Activated CD4-positive, alpha-beta T cell treated with anti-CD3 and anti-CD28 coated beads, Interleukin-2, amount 10 ng/mL, durations not matched to agents 7 days and 5 days (primary cell): Measurements from ENCODE around the gene ATP13A5. TPM values are rescaled to one million over a fixed set of nuclear protein-coding genes. Genes with fewer than 3 reads are reported as not detected.

Experiments used
- CTCF ChIA-PET: fragments of 350-600 bp; sonication (Branson Sonifier 250); formaldehyde crosslinking; loops from one replicate; lab custom pipeline; 2021; ENCODE audit warnings: antibody characterized with exemption; lab: Charles Lee
- POLR2A ChIA-PET: fragments of 350-600 bp; sonication (Branson Sonifier 250); formaldehyde crosslinking; loops from one replicate; lab custom pipeline; 2021; ENCODE audit warnings: antibody characterized with exemption; lab: Charles Lee
- DNase-seq: peaks from one replicate; pipeline ENCODE4 v3.0.0-alpha.2; 2020
- H3K27ac Mint-ChIP-seq: one replicate; pipeline ENCODE4 v1.8.0; 2021; ENCODE audit warnings: mild to moderate bottlenecking, moderate library complexity, mixed read lengths
- H3K27me3 Mint-ChIP-seq: one replicate; pipeline ENCODE4 v1.8.0; 2021; ENCODE audit warnings: mixed read lengths
- H3K36me3 Mint-ChIP-seq: one replicate; pipeline ENCODE4 v1.8.0; 2021; ENCODE audit warnings: low read depth, mixed read lengths
- H3K4me1 Mint-ChIP-seq: one replicate; pipeline ENCODE4 v1.8.0; 2021; ENCODE audit warnings: mixed read lengths
- H3K4me3 Mint-ChIP-seq: one replicate; pipeline ENCODE4 v1.8.0; 2021; ENCODE audit warnings: mild to moderate bottlenecking, moderate library complexity, mixed read lengths
- H3K9me3 Mint-ChIP-seq: one replicate; pipeline ENCODE4 v1.8.0; 2021; ENCODE audit warnings: mixed read lengths
- total RNA-seq, 2 experiments: library from RNA; stranded (reverse); gene quantifications; one replicate each; pipeline ENCODE4 v1.2.3, GENCODE V29; 2021

ATP13A5 gene
- not detected for total RNA-seq

- no peak for DNase-seq
- Mint-ChIP-seq H3K4me1 (no peaks in the 10 kb centered on the region), H3K27me3 (peaks cover 20% of the 10 kb centered on the region), H3K36me3 (no peaks in the 10 kb centered on the region), H3K9me3 (no peaks in the 10 kb centered on the region), H3K4me3 (no peak within 1 kb of the TSS), H3K27ac (no peak within 1 kb of the TSS)
- ChIA-PET POLR2A (no interaction called here), CTCF (no interaction called here)
Measured at GRCh38 chr3:193378706-193379105, at the start of gene ATP13A5. Gene ATP13A5, minus strand, starts transcription at chr3:193378753. Its CDS starts 28 bp downstream, at chr3:193378725.

DNA sequence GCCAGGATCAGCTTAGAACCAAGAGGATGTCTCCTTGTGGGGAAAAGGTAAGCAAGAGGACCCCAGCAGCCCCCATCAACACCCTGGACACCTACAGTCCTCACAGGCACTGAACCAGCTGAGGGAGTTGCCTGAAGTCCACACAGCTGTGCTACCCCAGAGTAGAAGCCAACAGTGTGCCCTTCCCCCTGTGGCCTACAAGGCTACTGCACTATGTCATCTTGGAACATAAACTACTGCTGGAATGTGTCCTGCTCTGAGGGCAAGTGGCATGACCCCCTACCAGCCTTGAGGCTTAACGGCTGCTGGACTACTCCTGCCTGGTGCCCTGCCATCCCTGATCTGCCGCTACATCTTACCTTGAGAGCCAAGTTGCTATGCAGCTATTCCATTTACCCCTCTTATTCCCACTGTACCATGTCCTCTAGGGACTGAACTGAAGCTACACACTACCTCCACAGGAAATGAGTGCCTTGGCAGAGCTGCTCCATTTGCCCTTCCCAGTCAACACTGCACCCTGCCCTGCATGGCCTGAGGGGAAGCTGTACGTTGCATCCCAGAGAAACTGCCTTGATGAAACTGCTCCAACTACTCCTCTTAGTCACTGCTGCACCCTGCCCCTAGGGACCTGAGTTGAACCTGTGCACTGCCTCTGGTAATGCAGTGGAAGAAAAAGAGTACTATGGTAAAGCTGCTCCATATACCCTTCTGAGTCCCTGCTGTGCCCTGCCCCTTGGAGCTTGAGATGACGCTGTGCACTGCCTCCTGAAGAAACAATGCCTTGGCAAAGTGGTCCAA lies 40.2 kb upstream of the ATP13A5 start:
- Mint-ChIP-seq H3K4me1 (no peaks in the 10 kb centered on the region), H3K4me3 (no peak overlapping the region), H3K36me3 (no peaks in the 10 kb centered on the region), H3K9me3 (peaks cover 19% of the 10 kb centered on the region), H3K27ac (no peak overlapping the region), H3K27me3 (no peaks in the 10 kb centered on the region)
- POLR2A ChIA-PET = no interaction called here
- no peak for DNase-seq
- CTCF ChIA-PET = no interaction called here

DNA sequence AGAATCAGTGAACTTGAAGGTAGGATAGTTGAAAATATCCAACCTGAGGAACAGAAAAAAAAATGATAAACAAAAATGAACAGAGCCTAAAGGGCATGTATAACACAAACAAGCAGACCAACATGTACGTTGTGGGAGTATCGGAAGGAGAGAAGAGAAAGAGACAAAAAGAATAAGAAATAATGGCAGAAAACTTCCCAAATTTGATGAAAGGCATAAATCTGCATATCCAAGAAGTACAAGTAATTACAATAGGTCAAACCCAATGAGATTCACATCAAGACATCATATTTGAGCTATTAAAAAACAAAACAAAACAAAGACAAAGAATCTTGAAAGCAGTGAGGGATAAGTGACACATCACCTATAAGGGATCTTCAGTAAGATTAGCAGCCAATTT lies 38.1 kb upstream of the ATP13A5 start:
- H3K9me3 Mint-ChIP-seq = peaks cover 19% of the 10 kb centered on the region
- H3K36me3 Mint-ChIP-seq = no peaks in the 10 kb centered on the region
- no peak for DNase-seq
- H3K4me1 Mint-ChIP-seq = no peaks in the 10 kb centered on the region
- POLR2A ChIA-PET = no interaction called here
- no peak overlapping the region for H3K27ac Mint-ChIP-seq
- CTCF ChIA-PET = no interaction called here
- no peak overlapping the region for H3K4me3 Mint-ChIP-seq
- no peaks in the 10 kb centered on the region for H3K27me3 Mint-ChIP-seq

DNA sequence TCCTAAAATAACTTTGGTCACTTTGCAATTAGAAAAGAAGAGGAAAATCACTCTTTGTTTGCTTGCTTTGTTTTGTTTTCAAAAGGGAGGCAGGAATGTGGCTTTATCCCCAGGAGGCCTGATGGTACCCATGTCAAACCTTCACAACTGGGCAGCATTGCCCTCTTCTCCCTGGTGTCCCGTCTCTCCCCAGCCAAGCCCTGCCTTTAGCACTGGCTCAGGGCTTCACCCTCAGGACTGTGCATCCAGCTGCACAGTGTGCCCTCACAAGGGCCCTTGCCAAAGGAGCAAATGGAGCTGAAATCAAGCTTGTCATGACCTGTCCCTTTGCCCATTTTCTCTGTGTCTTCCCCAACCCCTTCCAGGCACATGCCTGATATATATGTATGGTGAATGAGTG lies 29.1 kb upstream of the ATP13A5 start:
- CTCF ChIA-PET = no interaction called here
- Mint-ChIP-seq H3K27me3 (no peaks in the 10 kb centered on the region), H3K4me1 (no peaks in the 10 kb centered on the region), H3K27ac (no peak overlapping the region), H3K4me3 (no peak overlapping the region), H3K36me3 (no peaks in the 10 kb centered on the region), H3K9me3 (no peaks in the 10 kb centered on the region)
- DNase-seq = no peak
- POLR2A ChIA-PET = no interaction called here

DNA sequence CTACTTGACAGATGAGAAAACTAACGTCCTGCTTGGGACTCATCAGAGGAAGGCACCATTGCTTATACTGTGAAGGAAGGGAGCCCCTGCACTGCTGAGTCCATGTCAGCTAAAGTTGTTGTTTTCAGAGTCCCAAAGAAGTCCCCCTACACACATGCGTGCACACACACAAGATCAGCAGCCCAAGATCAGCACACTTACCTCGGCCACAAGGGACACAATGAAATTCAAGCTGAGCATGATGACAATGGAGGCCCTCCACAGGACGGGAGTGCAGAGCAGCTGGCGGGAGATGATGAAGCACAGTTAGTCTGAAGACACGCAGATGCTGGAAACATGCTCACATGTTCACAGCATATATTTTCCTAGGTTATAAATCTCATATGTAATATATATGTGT lies 28.6 kb upstream of the ATP13A5 start:
- Mint-ChIP-seq H3K27ac (no peak overlapping the region), H3K4me3 (no peak overlapping the region), H3K4me1 (no peaks in the 10 kb centered on the region), H3K9me3 (no peaks in the 10 kb centered on the region), H3K27me3 (no peaks in the 10 kb centered on the region), H3K36me3 (no peaks in the 10 kb centered on the region)
- DNase-seq = no peak
- ChIA-PET POLR2A (no interaction called here), CTCF (no interaction called here)

DNA sequence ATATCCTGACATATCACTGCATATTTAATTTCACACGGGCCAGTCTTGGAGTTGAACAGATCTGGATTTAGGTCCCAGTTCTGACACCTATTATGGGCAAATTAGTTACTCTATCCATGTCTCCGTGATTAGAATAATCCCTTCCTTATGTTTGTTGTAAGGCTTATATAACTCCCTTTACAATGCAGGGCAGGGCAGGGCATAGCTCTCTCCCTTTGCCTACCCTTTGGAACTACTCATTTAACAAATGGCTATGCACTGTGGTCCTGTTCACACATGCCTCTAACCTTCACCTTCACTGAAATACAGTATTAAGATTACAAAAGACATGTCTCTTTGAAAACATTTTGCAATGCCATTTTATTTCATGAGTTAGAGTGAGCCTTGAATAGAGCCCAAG lies 24.8 kb upstream of the ATP13A5 start:
- H3K36me3 Mint-ChIP-seq = no peaks in the 10 kb centered on the region
- CTCF ChIA-PET = no interaction called here
- H3K9me3 Mint-ChIP-seq = no peaks in the 10 kb centered on the region
- H3K27ac Mint-ChIP-seq = no peak overlapping the region
- no peaks in the 10 kb centered on the region for H3K4me1 Mint-ChIP-seq
- H3K27me3 Mint-ChIP-seq = no peaks in the 10 kb centered on the region
- H3K4me3 Mint-ChIP-seq = no peak overlapping the region
- POLR2A ChIA-PET = no interaction called here
- DNase-seq = no peak

DNA sequence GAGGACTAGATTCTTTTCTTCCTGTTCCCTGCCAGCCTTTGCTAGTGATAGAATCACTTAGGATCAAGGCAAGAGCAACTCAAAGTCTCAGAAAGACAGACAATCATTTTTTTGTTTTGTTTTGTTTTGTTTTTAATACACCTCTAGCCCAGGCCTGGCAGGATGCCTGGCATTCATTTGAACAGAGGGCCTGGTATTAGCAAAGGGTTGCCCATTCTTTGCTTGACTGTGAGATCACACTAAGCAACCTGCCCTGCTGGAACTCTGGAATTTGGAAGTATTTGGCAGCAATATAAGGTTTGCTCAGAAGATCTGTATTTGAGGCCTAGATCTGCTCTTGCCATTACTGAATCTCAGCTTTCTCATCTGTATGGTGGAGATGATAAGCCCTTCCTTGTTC lies 21.8 kb upstream of the ATP13A5 start:
- Mint-ChIP-seq H3K4me1 (no peaks in the 10 kb centered on the region), H3K9me3 (no peaks in the 10 kb centered on the region), H3K4me3 (no peak overlapping the region), H3K27ac (no peak overlapping the region), H3K27me3 (no peaks in the 10 kb centered on the region), H3K36me3 (no peaks in the 10 kb centered on the region)
- no peak for DNase-seq
- POLR2A ChIA-PET = no interaction called here
- CTCF ChIA-PET = no interaction called here

- no peak overlapping the region for H3K27ac Mint-ChIP-seq
- H3K36me3 Mint-ChIP-seq = no peaks in the 10 kb centered on the region
- no peaks in the 10 kb centered on the region for H3K27me3 Mint-ChIP-seq
- ChIA-PET CTCF (no interaction called here), POLR2A (no interaction called here)
- H3K4me3 Mint-ChIP-seq = no peak overlapping the region
- no peak for DNase-seq
- H3K4me1 Mint-ChIP-seq = no peaks in the 10 kb centered on the region
- H3K9me3 Mint-ChIP-seq = no peaks in the 10 kb centered on the region
Measured at GRCh38 chr3:193396451-193397244, 18.1 kb upstream of the ATP13A5 start.

DNA sequence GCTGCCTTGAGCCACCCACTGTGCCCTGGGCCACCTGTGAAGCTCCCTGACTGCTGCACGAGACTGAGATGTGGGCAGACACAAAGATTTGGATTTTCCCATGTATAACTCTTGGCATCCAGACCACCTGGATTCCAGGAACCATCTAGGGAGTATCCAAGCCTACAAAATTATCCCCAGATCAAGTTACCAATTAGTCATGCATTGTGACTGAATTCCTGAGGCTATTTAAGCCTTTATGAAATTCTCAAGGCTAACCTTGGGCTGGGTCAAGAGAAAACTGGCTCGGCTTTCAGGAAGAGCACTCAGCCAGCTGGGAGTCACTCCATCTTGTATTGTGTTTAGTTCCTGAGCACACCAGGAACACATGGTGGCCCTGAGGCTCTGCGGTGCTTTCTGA lies 13.3 kb upstream of the ATP13A5 start:
- Mint-ChIP-seq H3K36me3 (no peaks in the 10 kb centered on the region), H3K27me3 (peaks cover 2% of the 10 kb centered on the region), H3K4me3 (no peak overlapping the region), H3K9me3 (no peaks in the 10 kb centered on the region), H3K27ac (no peak overlapping the region), H3K4me1 (no peaks in the 10 kb centered on the region)
- CTCF ChIA-PET = no interaction called here
- POLR2A ChIA-PET = no interaction called here
- no peak for DNase-seq

- Mint-ChIP-seq H3K4me3 (no peak overlapping the region), H3K4me1 (no peaks in the 10 kb centered on the region), H3K36me3 (no peaks in the 10 kb centered on the region), H3K9me3 (no peaks in the 10 kb centered on the region), H3K27ac (no peak overlapping the region), H3K27me3 (peaks cover 4% of the 10 kb centered on the region)
- no peak for DNase-seq
- ChIA-PET CTCF (no interaction called here), POLR2A (no interaction called here)
Measured at GRCh38 chr3:193389335-193389734, 10.8 kb upstream of the ATP13A5 start.

- H3K4me3 Mint-ChIP-seq = no peak overlapping the region
- no peaks in the 10 kb centered on the region for H3K36me3 Mint-ChIP-seq
- DNase-seq = no peak
- POLR2A ChIA-PET = no interaction called here
- H3K4me1 Mint-ChIP-seq = no peaks in the 10 kb centered on the region
- H3K9me3 Mint-ChIP-seq = no peaks in the 10 kb centered on the region
- H3K27ac Mint-ChIP-seq = no peak overlapping the region
- H3K27me3 Mint-ChIP-seq = peaks cover 5% of the 10 kb centered on the region
- CTCF ChIA-PET = no interaction called here
Measured at GRCh38 chr3:193388361-193388760, 9.8 kb upstream of the ATP13A5 start.

DNA sequence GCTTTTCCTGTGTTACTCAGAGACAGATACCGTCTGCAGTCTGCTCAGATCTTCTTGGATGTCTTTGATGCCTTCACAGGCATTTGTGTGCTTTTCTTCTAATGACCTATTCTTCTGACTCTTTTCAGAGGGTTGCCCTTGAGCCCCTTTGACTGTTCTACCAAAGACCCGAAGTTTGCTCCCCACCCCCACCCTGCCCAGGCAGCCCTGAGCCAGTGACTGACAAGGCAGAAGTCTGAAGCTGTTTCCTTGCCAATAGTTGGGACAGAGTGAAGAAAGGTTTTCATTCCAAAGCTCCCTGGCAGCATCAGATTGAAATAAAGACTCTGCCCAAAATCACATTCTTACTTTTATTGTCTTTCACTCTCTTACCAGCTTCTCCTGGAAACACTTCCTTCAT lies 9.0 kb upstream of the ATP13A5 start:
- Mint-ChIP-seq H3K27ac (no peak overlapping the region), H3K27me3 (peaks cover 6% of the 10 kb centered on the region), H3K36me3 (no peaks in the 10 kb centered on the region), H3K4me3 (no peak overlapping the region), H3K9me3 (no peaks in the 10 kb centered on the region), H3K4me1 (no peaks in the 10 kb centered on the region)
- POLR2A ChIA-PET = no interaction called here
- CTCF ChIA-PET = no interaction called here
- no peak for DNase-seq

- no peak overlapping the region for H3K4me3 Mint-ChIP-seq
- no peak for DNase-seq
- H3K4me1 Mint-ChIP-seq = peaks cover 7% of the 10 kb centered on the region
- no peak overlapping the region for H3K27ac Mint-ChIP-seq
- ChIA-PET POLR2A (no interaction called here), CTCF (no interaction called here)
- H3K36me3 Mint-ChIP-seq = no peaks in the 10 kb centered on the region
- H3K27me3 Mint-ChIP-seq = peaks cover 18% of the 10 kb centered on the region
- no peaks in the 10 kb centered on the region for H3K9me3 Mint-ChIP-seq
Measured at GRCh38 chr3:193377591-193377990, 962 bp downstream of the ATP13A5 start.
